Stimulated activated CD4-positive, alpha-beta T cell treated with anti-CD3 and anti-CD28 coated beads, Interleukin-12 subunit alpha, Interleukin-12 subunit beta, amount 100 ng/mL, for 24 hours (primary cell): ENCODE results near the gene HUS1B.
"Not testable (repeated sequence)": the region's sequence is repeated elsewhere in the genome, so short reads cannot be mapped to it uniquely, and the experiment has no call there.

ENCODE experiments used
- DNase-seq, 2 experiments: peaks; one replicate each; pipeline ENCODE4 v3.0.0-alpha.2; 2020; ENCODE audit warnings: low read depth in 2 of 2

HUS1B gene

DNA sequence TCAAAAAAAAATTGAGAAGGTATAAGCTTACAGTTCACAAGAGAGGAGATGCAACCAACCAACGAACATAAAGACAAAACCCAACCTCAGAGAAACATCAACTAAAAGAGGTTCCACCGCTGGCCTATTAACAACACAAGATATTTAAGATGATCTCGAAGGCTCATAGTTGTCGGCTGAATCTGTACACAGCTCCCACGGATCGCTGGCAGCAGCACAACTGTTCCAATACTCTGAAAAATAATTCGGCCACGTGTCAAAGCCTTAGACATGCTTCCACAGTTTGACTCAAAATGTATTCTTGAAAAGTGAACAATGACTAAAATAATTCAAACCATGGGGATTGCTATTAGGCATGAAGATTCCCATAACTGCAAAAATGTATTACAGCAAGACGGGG is 22.4 kb upstream of the HUS1B start:
- no peak for DNase-seq

DNA sequence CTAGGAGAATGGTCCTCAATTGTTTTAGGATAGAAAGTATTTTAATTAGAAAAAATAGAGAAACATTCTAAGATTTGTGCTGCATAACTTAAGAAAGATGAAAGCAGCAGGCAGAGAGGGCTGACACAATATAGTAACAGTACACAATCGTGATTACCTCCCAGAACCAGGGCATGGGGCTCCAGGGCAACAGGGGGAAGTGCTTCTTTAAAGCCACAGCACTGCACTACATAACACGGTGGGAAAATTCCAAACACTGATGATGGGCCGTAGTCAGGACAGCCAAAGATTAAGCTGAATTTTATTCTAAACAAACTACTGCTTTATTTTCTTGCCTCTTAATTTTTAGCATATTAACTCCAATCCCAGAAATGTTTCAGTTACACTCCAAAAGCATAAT is 21.6 kb upstream of the HUS1B start:
- DNase-seq = no peak

DNA sequence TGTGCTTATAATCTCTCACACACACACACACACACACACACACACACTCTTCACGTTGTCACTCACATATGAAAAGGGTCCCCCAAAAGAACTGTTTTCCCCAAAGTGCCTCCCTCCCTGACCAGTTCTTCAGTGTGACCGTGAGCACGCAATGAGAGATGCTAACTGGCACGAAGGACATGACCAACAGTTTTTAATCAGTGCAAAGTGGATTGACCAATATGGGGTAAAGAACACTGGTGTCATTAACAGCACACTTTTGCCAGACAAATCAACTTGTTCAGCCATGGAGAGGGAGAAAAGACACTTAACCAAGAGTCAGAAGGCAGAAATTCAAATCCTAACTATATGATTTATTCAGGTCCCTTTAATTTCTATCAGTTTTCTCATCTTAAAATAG is 21.0 kb upstream of the HUS1B start:
- DNase-seq = no peak

DNA sequence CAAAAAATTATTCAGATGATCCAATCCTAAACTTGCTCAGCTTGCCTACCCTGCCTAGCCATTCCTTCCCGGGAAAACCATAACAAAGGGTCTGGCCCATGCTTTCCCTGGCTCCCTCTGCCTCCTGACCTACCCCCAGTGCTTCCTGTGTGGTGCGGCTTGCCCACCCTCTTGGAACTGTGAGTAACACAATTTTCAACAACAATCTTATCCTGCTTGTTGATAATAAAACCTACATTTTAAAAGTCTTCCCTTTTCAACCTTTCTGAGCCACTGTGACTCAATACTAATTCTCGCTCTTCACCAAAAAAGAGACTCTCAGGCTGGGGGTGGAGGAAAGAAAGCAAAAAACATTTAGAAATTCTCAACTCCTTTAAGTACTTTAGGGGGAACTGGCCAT is 18.1 kb upstream of the HUS1B start:
- DNase-seq = no peak

DNA sequence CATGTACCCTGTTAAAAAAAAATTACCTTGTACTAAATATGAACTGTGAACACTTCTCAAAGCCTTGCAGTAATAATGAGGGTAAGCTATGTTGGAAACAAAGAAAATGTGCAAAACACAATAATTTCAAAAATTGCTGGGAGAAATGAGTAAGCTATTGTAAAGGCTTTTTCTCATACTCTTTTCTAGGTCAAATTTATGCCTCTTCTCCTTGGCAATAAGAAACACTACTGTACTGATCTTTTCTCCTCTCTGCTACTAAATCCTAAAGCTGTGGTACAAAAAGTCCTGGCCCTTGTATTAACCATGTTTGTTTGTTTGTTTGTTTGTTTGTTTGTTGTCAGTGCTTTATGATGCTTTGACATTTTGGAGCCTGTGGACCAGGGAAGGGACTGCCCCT is 17.5 kb upstream of the HUS1B start:
- DNase-seq = no peak

DNA sequence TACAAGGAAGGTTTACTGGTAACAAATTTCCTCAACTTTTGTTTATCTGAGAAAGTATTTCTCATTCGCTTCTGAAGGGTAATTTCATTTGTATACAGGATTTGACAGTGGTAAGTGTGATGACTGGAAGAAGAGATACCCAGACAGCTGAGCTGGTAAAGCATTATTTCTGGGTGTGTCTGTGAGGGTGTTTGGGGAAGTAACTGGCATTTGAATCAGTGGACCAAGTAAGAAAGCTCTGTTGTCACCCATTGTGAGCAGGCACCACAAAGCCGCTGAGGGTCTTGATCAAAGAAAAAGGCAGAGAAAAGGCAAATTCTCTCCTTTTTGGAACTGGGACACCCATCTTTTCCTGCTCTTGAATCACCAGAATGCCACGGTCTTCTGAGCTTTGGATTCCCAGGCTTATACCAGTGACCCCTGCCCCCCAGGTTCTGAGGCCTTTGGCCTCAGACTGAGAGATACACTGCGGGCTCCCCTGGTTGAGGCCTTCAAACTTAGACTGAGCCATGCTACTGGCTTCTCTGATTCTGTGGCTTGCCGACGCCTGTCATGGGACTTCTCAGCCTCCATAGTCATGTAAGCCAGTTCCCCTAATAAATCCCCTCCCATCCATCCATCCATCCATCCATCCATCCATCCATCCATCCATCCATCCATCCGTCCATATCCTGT is 10.5 kb upstream of the HUS1B start:
- no peak for DNase-seq

DNA sequence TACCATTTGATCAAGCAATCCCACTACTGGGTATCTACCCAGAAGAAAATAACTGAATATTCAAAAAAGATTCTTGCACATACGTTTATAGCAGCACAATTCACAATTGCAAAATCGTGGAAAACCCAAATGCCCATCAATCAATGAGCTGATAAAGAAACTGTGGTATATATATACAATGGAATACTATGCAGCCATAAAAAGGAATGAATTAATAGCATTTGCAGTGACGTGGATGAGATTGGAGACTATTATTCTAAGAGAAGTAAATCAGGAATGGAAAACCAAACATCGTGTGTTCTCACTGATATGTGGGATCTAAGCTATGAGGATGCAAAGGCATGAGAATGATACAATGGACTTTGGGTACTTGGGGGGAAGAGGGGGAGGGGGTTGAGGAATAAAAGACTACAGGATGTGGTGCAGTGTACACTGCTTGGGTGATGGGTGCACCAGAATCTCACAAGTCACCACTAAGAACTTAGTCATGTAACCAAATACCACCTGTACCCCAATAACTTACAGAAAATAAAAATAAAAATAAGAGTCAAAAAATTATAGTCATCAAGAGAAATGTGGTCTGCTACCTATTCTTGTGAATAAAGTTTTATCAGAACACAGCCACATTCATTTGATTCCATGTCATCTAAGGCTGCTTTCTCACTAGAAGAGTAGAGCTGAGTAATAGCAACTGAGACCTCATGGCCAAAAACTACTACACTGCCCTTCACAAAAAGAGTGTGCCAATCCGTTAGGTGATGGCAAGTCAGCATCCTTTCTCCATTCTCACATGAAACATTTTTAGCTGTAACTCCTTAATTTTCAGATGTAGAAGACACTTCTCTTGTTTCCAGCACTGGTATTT is 8.7 kb upstream of the HUS1B start:
- DNase-seq = no peak

DNA sequence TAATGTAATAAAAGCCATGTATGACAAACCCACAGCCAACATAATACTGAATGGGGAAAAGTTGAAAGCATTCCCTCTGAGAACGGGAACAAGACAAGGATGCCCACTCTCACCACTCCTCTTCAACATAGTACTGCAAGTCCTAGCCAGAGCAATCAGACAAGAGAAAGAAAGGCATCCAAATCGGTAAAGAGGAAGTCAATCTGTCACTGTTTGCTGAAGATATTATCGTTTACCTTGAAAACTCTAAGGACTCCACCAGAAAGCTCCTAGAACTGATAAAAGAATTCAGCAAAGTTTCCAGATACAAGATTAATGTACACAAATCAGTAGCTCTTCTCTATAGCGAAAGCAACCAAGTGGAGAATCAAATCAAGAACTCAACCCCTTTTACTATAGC is 6.9 kb upstream of the HUS1B start:
- DNase-seq = not testable (repeated sequence)

DNA sequence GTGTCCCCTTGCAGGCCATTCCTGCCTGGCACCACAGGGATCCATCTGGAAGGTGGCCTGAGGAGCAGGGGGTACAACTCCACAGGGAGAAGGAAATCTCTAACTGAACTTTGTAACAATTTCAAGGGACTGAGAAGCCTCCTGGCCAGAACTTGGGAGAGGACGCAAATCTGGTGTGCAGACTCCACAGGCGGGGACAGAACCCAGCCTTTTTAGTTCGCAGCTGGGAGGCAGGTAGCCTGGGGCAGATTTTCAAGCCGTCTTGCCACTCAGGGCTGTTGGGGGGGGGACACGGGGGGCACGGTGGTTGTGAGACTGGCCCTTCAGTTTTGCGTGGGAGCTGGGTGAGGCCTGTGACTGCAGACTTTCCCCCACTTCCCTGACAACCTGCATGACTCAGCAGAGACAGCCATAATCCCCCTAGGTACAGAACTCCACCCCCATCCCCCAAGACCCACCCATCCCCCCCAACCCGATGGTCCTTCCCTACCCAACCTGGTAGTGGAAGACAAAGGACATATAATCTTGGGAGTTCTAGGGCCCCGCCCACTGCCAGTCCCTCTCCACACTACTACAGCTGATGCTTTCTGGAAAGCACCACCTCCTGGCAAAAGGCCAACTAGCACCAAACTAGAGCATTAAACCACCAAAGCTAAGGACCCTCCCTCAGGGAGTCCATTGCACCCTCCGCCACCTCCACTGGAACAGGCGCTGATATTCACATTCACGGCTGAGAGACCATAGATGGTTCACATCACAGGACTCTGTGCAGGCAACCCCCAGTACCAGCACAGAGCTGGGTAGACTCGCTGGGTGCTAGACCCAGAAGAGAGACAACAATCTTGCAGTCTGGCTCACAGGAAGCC is 3.0 kb upstream of the HUS1B start:
- DNase-seq = no peak

DNA sequence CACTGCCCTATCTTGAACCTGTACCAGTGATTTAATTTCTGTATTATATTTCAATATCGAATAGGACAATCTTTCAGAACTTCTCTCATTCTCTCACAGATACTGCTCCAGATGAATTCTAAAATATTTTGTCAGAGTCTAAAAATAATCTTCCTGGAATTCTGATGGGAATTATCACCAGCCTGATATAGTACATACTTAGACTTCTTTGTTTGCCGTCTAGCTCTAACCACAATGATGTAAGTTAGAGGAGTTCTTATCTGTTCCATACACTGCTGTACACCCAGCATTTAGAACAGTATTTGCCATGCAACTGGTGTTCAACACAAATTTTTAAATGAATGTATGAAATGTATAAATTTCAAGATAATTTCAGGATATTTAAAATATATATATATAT is 1.3 kb upstream of the HUS1B start:
- no peak for DNase-seq

DNA sequence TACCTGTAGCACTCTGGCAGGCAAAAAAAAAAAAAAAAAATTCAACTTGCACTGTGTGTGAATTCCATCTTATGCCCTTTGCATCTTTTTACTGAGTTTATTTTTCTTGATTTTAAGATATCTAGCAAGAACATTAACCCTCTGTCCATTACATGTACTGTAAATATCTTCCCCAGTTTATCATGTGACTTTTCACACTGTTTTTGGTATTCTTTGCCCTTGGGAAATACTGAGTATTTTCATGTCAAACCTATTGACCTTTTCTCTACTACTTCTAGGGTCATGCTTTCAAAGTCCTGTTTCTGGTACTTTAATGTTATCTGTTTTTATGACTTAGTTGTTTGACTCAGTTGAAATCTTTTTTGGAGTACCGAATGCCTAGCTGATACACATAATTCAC is 843 bp upstream of the HUS1B start:
- DNase-seq = no peak

DNA sequence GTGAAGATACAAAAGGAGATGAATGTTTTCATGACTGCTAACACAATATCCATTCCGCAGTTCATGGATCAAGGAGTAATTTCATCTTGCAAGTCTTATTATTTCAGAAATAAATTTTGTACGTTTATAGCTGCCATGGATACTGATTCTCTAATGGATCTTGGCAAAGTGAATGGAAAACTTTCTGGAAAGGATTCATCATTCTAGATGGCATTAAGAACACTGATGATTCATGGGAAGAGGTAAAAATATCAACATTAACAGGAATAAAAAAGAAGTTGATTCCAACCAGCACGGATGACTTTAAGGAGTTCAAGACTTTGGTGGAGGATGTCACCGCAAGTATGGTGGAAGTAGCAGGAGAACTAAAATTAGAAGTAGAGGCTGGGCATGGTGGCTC is 2.8 kb downstream of the HUS1B start:
- DNase-seq = no peak

DNA sequence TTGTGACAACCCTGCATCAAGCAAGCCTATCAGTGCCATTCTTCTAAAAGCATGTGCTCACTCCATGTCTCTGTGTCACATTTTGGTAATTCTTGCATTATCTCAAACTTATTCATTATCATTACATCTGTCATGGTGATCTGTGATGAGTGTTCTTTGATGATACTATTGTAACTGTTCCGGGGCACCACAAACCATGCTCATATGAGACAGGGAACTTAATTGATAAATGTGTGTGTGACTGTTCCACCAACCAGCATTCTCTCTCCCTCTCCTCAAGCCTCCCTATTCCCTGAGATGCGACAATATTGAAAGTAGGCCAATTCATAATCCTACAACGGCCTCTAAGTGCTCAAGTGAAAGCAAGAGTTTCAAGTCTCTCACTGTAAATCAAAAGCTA is 4.0 kb downstream of the HUS1B start:
- DNase-seq = no peak

DNA sequence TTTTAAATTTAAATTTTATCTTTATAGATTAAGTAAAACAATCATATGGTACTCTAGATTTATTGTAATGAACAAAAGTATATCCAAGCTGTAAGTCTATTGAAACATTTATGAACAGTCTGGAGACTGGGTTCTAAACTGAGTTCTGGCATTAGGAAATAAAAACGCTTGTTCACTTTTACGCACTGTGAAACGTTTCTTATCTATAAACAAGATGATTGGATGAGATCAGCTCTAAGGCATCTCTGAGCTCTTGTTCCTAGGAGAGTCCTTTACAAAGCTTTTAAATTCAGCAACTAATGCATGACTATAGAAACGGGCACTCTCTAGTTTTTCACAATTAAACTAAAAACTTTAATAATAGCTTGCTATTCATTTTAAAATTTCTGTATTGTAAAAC is 6.8 kb downstream of the HUS1B start:
- no peak for DNase-seq

DNA sequence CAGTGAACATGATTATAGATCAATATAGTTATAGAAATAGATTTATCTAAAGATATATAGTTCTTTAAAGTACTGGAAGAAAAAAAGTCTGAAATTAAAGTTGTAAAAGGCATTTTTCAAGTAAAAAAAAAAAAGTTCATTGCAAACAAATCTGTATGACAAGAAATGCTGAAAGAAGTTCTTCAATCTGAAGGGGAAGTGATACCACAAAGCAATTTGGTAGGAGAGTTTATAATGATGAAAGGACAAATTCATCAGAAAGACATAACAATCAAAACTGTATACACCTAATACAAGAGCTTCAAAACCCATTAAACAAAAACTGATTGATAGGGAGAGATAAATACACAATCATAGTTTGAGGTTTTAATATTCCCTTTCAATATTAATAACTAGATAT is 14.1 kb downstream of the HUS1B start:
- DNase-seq = no peak

DNA sequence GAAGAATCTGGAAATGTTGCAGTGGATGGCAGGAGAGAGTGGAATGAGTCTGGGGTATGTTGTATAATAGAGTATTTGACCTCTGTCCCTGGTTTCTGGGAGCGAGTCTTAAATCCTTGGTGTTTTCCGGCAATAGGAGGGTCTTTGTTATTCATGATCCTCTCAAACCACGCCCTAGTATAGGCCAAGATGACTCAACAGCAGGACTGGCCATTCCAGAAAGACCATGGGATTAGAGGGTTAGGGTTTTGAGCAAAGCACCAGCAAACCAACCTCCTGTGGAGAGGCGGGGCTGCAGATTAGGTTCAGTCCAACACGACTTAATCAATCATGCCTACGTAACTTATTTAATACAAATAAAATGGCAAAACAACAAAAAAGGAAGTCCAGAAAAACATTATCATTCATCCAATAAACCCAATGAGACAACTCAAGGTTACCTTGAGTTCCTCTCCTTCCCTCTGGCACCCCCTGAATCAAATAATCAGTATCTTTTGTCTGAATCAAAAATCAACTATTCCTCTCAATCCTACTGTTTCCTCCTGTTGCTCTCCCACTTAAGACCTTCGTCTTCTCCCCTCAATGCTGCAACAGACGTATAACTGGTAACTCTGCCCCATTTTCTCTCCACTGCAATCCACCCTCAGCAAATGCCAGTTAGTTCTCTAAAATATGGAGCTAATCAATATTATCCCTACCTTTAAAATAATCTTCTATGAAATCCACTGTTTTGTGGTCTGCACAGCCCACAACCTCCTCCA is 15.5 kb downstream of the HUS1B start:
- no peak for DNase-seq

DNA sequence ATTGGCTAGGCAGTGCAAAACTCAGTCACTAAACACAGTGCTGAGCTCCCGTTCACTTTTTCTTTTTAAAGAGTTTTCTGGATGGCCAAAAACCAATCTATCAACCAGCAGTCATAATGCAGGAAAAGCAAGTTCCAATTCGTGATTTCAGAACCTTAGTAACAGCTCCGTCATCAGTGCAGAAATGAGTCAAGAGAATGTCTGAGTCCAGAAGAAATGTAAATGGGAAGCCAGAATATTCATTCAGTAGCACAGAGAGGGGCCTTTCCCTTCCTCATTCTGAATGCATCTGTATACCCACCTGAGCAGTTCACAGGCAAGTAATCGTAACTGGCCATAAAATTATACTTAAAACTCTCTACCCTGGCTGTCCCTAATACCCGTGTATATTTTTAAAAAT is 20.4 kb downstream of the HUS1B start:
- no peak for DNase-seq

DNA sequence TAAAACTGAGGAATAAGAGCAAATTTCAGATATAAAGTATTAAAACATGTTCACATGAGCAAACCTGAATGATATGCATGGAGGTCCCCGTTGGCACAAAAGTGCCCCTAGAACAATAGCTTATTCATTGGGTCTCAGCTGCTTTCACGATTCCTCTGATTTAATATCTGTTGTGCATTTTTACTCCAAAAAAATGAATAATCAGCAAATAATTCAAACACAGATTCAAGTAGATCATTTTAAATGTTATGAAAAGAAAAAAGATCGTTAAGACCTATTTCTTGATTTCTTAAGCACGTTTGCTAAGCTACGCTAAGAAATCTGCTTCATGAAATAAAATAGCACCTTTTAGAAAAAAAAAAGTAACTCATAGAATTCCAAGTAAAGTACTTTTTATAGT is 21.7 kb downstream of the HUS1B start:
- no peak for DNase-seq

DNA sequence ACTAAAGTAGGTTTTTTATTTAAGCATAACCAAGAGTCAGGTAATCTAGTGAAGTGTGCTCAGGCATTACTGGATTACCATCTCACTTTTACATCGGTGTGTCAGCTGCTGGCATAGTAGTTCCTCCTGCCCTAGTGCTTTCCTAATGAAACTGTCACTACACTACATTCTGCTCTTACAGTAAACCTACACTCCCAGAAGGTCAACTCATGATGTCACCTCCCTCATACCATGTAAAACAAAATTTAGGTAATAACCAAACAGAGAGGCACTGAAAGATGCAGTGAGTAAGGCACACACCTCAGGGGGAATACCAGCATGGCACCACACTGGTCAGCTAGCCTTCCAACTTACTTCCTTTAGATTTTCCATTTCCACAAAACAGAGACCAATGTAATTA is 23.3 kb downstream of the HUS1B start:
- no peak for DNase-seq

DNA sequence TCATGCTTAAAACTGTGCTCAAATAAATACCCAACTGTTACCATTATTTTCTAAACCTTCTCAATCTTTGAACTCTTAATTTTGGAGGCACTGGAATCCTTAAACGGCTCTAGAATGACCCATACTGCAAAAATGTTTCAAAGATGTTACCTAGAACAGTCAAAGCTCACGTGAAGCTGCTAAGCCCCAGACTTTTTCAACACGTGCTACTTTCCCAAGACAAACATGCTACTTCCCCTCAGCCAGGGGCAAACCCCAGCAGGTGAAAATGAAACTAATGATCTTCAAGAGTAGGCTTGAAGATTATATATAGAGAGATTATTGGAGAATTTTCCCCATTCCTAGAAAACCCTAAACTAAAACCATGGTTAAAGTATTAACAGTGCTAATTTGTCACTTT is 28.1 kb downstream of the HUS1B start:
- no peak for DNase-seq

DNA sequence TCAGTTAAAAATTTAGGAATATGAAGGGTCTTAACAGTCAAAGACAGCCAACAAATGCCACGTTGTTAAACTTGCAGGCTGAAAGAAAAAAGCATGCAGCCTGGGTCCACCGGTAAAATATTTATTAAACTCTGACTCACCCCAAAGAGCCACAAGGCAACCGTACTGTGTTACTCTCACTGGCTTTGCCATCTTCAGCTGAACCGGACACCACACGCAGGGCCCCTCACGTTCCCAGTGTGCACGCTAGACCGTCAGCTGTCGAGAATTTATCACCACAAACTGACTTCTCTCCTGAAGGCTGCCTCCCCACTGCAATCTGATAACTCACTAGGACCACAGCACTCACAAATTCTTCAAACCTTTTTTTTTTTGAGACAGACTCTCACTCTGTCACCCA is 30.7 kb downstream of the HUS1B start:
- DNase-seq = no peak

DNA sequence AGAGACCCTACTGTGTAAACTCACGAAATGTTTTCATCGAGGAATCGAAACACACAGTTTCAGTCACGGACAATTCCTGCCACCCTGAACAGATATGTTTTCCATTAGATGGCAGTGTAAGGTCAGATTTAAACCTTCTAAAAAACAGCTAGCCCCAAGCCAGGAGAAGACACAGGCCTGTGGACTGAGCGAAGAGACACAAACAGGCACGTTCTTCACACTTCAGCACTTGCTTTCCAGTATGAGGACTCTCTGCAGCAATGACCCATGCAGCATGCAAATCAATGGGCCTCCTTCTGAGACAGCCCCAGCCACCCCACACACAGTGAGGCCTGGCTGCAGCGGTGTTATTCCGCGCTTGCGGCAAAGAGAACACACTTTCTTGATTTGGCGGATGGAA is 31.9 kb downstream of the HUS1B start:
- DNase-seq = no peak
